Measurements from ENCODE around the gene P2RY2. TPM values are rescaled to one million over a fixed set of nuclear protein-coding genes. Genes with fewer than 3 reads are reported as not detected.

Gene P2RY2
- total RNA-seq, 1 donor from 2014 or later, result 0.30 TPM

DNA sequence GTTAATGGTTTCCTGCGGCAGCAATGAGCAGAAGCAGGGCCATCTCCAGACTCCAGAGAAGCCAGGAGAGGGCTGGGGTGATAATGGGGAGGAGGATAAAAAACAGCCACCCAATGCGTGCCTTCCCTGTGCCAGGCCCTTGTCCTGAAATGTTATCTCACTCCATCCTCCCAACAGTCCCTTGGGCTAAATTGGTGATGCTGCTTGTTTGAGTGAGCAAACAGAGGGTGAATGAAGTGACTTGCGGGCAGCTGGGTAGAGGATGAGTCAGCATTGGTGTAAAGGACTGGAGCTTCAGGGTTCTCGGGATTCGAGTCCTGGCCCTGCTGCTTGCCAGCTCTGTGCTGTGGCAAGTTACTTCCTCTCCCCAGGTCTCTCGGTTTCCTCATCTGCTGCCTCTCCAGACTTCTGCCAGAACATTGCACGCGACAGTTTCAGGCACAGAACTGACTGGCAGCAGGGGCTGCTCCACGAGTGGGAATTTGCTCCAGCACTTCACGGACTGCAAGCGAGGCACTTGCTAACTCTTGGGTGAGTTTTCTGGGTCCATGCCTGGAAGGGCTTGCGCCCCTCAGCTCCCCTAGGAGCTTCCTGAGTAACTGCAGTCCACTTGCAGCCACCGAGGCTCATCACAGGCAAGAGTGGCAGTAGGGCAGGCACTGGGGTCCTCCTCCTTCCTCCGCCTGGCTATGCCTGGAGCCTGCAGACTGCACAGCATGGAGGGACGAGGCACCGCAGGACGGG lies 54.0 kb downstream of the P2RY2 start, which contains the start of gene P2RY6:
TSS of gene P2RY6 (plus strand) at position 403 of the 744 bp plus-strand sequence. CDS start 24,181 bp downstream, outside the sequence.
- Histone ChIP-seq H3K36me3 (ENCODE audit: insufficient read depth, low read length) (no peaks in the 10 kb centered on the region), H3K4me1 (ENCODE audit: insufficient read depth, low read length) (no peaks in the 10 kb centered on the region), H3K9ac (ENCODE audit: low read length) (no peak within 1 kb of the TSS), H3K4me3 (ENCODE audit: insufficient read depth, low read depth, low read length) (no peak within 1 kb of the TSS), H4K20me1 (ENCODE audit: insufficient read depth, low read length) (no peaks in the 10 kb centered on the region), H2AFZ (ENCODE audit: low read depth, low read length) (peak within 1 kb of the TSS; percentile 3), H3K9me3 (ENCODE audit: insufficient read depth, low read depth, low read length) (no peaks in the 10 kb centered on the region), H3K4me2 (ENCODE audit: low read length) (no peak within 1 kb of the TSS), H3K27ac (ENCODE audit: low read depth, low read length) (no peak within 1 kb of the TSS), H3K27me3 (ENCODE audit: insufficient read depth, low read length) (peaks cover 6% of the 10 kb centered on the region), H3K79me2 (ENCODE audit: insufficient read depth, low read length) (no peaks in the 10 kb centered on the region)
- TF ChIP-seq, protein P1, sequence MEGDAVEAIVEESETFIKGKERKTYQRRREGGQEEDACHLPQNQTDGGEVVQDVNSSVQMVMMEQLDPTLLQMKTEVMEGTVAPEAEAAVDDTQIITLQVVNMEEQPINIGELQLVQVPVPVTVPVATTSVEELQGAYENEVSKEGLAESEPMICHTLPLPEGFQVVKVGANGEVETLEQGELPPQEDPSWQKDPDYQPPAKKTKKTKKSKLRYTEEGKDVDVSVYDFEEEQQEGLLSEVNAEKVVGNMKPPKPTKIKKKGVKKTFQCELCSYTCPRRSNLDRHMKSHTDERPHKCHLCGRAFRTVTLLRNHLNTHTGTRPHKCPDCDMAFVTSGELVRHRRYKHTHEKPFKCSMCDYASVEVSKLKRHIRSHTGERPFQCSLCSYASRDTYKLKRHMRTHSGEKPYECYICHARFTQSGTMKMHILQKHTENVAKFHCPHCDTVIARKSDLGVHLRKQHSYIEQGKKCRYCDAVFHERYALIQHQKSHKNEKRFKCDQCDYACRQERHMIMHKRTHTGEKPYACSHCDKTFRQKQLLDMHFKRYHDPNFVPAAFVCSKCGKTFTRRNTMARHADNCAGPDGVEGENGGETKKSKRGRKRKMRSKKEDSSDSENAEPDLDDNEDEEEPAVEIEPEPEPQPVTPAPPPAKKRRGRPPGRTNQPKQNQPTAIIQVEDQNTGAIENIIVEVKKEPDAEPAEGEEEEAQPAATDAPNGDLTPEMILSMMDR (IDR thresholded peaks at IDR 0.05; ENCODE audit: insufficient read depth, low read depth, low read length), result no peak
- TF ChIP-seq EZH2 (IDR thresholded peaks at IDR 0.05; ENCODE audit: insufficient read depth, low read length), result no peak
- H3K4me1 Mint-ChIP-seq (ENCODE audit: low read depth, unreplicated experiment), result peaks cover 4% of the 10 kb centered on the region
- no peaks in the 10 kb centered on the region for H3K36me3 Mint-ChIP-seq (ENCODE audit: low read depth, unreplicated experiment)
- H3K27me3 Mint-ChIP-seq (ENCODE audit: low read depth, unreplicated experiment), result peaks cover 29% of the 10 kb centered on the region
- no peak for FAIRE-seq
- H3K27ac Mint-ChIP-seq (ENCODE audit: unreplicated experiment), result peak within 1 kb of the TSS; percentile 18
- H3K9me3 Mint-ChIP-seq (ENCODE audit: unreplicated experiment), result no peaks in the 10 kb centered on the region
- DNase-seq (ENCODE audit: low read depth), result peak; percentile 54
- no peak within 1 kb of the TSS for H3K4me3 Mint-ChIP-seq (ENCODE audit: unreplicated experiment)

GRCh38 chr11:73272680-73273038 lies 54.6 kb downstream of the P2RY2 start:
- Histone ChIP-seq H3K79me2 (ENCODE audit: insufficient read depth, low read length) (no peaks in the 10 kb centered on the region), H3K4me3 (ENCODE audit: insufficient read depth, low read depth, low read length) (no peak overlapping the region), H4K20me1 (ENCODE audit: insufficient read depth, low read length) (no peaks in the 10 kb centered on the region), H3K36me3 (ENCODE audit: insufficient read depth, low read length) (no peaks in the 10 kb centered on the region), H2AFZ (ENCODE audit: low read depth, low read length) (no peak overlapping the region), H3K9ac (ENCODE audit: low read length) (no peak overlapping the region), H3K9me3 (ENCODE audit: insufficient read depth, low read depth, low read length) (no peaks in the 10 kb centered on the region), H3K4me1 (ENCODE audit: insufficient read depth, low read length) (no peaks in the 10 kb centered on the region), H3K4me2 (ENCODE audit: low read length) (no peak overlapping the region), H3K27me3 (ENCODE audit: insufficient read depth, low read length) (peaks cover 1% of the 10 kb centered on the region), H3K27ac (ENCODE audit: low read depth, low read length) (no peak overlapping the region)
- FAIRE-seq (no peak), DNase-seq (ENCODE audit: low read depth) (no peak)
- Mint-ChIP-seq H3K4me1 (ENCODE audit: low read depth, unreplicated experiment) (peaks cover 4% of the 10 kb centered on the region), H3K27ac (ENCODE audit: unreplicated experiment) (no peak overlapping the region), H3K27me3 (ENCODE audit: low read depth, unreplicated experiment) (peaks cover 24% of the 10 kb centered on the region), H3K9me3 (ENCODE audit: unreplicated experiment) (no peaks in the 10 kb centered on the region), H3K4me3 (ENCODE audit: unreplicated experiment) (no peak overlapping the region), H3K36me3 (ENCODE audit: low read depth, unreplicated experiment) (no peaks in the 10 kb centered on the region)
- no peak for TF ChIP-seq EZH2 (IDR thresholded peaks at IDR 0.05; ENCODE audit: insufficient read depth, low read length)
- TF ChIP-seq, protein P1 (IDR thresholded peaks at IDR 0.05; ENCODE audit: insufficient read depth, low read depth, low read length), result no peak

Measured in astrocyte (in vitro differentiated cells and primary cell).